RKO (cell line): Measurements from ENCODE around the gene ZNF775.

Experiments
- DNase-seq: peaks from one replicate; pipeline ENCODE4 v3.0.0-alpha.2; 2016; ENCODE audit warnings: low spot score

Gene ZNF775

DNA sequence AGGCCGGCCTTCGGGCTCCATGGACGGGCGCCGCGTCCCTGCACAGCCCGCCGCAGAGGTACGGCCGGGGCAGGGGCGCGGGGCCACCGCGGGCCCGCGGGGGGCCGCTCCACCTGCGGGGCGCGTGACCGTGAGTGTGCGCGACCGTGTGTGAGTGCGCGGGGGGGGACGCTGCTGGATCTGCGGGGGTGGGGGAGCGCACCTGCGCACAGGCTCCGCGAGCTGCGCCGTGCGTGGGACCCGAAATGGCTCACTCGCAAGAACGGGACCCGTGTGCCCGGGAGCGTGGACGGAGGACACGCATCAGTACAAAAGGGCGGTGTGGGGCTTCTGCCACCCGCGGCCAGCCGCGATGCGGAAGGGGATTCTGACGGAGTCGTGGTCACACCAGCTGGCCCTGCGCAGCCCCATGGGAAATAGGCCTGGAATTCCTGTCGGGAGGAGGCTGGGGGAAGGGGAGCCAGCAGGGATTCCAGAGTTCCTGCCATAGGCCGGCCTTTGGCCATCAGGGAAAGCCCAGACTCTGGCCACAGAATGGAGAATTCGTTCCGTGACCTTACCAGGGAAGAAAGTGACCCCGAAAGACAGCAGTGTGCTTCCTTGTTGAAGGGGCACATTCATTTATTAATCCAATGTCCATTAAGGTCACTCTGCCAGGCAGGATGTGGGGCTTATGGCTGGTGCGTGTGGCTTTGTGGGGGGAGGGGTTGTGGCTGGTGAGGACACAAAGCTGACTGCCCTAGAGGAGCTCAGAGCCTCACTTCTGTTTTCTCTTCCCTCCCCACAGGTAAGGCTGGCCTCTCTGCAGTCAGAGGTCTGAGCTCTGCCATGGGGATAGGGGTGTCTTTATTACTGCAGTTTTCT is 10.0 kb upstream of the ZNF775 start:
- DNase-seq, result peak; percentile 88

DNA sequence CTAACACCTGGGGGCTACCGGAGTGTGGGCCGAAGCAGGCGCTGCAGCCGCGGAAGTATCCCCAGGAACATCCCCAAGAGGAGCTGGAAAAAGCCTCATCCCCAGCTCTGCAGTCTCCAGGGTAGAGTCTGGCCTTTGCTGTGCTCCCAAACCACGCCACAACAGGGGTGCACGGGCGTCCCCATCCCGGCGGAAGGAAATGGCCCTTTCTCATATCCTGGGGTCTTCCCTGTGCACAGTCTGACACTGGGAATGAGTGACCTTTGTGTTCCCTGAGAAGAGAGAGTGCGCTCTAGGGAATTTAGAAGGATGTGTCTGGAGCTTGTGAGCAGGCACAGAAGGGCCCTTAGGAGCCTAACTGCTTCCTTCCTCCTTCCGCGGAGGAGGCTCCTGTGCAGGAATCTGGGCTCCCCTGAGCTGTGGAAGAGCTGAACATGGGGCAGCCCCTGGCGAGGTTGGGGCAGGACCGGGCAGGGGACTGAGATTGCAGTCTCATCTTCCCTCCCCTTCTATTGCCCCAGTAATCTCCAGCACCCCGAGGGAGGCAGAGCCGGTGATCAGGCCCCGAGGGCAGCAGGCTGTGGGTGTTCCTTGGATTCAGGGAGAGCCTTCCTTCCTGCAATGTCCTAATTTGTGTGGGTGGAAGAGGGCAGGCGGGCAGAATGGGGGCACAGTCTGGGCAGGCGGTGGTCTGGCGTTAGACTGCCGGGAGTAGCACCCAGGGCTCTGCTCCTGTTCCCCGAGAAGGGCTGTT is 9.2 kb upstream of the ZNF775 start:
- DNase-seq, result peak; percentile 50

DNA sequence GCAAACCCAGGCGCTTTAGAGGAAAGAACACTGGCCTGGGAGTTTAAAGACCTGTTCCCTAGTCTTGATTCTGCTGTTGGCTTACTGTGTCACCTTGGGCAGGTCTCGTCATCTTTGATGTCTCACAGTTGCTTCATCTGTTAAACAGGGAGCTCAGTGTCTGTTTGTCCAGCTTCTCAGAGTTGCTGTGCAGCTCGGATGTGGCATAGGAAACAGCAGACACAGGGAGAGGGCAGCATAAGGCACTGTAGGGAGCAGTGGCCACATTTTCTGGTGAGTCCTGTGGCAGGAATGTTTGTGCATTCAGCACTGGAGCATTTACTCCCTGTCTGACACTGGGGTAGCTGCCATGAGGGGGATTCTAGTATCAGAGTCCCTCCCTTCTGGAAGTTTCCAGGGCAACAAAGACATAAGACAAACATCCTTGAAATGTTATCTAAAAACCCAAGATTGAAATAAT is 8.5 kb upstream of the ZNF775 start:
- peak; percentile 61 for DNase-seq

DNA sequence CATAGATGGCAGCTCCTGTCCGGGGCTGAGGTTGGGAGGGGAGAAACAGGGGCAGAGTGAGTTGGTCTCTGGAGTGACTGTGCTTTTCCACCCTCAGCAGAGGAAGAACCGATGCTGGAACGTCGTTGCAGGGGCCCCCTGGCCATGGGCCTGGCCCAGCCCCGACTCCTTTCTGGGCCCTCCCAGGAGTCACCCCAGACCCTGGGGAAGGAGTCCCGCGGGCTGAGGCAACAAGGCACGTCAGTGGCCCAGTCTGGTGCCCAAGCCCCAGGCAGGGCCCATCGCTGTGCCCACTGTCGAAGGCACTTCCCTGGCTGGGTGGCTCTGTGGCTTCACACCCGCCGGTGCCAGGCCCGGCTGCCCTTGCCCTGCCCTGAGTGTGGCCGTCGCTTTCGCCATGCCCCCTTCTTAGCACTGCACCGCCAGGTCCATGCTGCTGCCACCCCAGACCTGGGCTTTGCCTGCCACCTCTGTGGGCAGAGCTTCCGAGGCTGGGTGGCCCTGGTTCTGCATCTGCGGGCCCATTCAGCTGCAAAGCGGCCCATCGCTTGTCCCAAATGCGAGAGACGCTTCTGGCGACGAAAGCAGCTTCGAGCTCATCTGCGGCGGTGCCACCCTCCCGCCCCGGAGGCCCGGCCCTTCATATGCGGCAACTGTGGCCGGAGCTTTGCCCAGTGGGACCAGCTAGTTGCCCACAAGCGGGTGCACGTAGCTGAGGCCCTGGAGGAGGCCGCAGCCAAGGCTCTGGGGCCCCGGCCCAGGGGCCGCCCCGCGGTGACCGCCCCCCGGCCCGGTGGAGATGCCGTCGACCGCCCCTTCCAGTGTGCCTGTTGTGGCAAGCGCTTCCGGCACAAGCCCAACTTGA is 7.8 kb upstream of the ZNF775 start:
- DNase-seq, result no peak

DNA sequence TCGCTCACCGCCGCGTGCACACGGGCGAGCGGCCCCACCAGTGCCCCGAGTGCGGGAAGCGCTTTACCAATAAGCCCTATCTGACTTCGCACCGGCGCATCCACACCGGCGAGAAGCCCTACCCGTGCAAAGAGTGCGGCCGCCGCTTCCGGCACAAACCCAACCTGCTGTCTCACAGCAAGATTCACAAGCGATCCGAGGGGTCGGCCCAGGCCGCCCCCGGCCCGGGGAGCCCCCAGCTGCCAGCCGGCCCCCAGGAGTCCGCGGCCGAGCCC is 7.2 kb upstream of the ZNF775 start:
- DNase-seq, result no peak

DNA sequence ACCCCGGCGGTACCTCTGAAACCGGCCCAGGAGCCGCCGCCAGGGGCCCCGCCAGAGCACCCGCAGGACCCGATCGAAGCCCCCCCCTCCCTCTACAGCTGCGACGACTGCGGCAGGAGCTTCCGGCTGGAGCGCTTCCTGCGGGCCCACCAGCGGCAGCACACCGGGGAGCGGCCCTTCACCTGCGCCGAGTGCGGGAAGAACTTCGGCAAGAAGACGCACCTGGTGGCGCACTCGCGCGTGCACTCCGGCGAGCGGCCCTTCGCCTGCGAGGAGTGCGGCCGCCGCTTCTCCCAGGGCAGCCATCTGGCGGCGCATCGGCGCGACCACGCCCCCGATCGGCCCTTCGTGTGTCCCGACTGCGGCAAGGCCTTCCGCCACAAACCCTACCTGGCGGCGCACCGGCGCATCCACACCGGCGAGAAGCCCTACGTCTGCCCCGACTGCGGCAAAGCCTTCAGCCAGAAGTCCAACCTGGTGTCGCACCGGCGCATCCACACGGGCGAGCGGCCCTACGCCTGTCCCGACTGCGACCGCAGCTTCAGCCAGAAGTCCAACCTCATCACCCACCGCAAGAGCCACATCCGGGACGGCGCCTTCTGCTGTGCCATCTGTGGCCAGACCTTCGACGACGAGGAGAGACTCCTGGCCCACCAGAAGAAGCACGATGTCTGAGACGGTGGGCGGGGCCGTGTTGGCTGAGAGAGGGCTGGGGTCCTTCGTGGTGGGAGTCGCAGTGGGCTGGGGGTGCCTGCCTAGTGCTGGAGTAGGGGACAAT is 6.7 kb upstream of the ZNF775 start:
- DNase-seq, result no peak

DNA sequence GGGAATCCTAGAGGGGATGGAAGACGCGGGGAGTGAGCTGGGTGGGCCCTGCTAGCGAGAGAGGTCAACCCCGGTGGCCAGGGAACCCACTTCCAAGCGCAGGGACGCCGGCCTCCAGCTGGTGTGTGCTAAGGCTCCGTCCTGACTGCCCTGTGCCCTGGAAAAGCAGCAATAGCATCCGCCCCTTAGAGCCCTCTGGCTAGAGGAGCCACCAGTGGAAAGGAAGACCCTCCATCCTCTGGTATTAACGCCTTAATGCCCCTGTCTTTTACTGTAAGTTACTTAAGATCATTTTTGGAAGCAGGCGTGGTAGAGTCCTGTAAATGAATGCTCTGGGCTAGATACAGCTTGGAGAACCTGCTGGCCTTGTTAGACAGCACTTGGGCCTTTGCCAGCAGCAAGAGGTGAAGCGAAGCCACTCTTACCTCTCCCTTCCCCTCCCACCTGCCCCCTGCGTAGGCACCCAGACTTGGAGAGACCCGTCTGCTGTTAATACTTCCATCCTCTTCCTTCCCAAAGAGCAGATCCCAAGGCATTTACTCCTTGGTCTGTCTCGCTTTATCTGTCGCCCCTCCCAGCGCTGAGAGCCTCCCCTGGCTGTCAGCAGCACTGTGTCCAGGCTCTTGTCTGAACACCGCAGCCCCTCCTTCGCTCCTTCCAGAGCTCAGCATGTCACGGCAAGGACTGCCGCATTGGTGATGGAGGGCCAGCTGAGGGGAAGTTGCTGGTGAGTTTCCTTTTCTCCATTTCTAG is 5.9 kb upstream of the ZNF775 start:
- DNase-seq, result no peak

DNA sequence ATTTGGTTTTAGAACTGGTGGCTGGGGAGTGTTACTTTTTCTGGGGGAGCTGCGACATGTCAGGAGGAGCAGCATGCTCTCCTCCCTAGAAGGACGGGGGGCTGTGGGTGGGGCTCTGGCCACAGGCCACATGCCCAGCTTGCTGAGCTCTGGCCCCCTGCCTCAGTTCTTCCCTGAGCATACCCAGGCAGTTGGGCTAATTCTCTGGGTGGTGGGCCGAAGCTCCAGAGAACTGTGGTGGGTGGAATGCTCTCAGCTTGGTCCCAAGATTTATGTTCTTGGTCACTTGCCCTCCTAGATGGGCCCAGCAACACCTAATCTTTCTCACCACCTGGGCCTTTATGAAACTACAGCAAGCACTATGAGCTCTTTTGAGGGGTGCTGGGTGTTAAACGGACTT is 5.1 kb upstream of the ZNF775 start:
- DNase-seq, result no peak

DNA sequence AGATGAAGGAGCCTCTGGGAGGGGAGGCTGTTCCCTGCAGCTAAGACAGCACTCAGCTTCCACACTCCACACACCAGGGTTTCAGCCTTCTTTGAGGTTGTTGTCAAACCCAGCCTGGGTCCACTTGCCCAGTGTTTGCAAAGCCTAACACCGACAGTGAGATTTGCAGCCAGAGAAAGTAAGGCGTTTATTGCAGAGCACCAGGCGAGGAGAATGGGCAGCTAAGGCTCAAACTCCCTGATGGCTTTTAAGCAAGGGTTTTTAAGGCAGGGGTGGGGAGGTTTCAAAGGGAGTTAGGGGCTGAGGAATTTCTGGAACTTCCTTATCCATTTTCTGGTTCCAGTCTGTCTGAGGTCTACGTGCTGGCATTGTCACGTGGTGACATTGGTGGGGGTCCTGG is 4.7 kb upstream of the ZNF775 start:
- no peak for DNase-seq

DNA sequence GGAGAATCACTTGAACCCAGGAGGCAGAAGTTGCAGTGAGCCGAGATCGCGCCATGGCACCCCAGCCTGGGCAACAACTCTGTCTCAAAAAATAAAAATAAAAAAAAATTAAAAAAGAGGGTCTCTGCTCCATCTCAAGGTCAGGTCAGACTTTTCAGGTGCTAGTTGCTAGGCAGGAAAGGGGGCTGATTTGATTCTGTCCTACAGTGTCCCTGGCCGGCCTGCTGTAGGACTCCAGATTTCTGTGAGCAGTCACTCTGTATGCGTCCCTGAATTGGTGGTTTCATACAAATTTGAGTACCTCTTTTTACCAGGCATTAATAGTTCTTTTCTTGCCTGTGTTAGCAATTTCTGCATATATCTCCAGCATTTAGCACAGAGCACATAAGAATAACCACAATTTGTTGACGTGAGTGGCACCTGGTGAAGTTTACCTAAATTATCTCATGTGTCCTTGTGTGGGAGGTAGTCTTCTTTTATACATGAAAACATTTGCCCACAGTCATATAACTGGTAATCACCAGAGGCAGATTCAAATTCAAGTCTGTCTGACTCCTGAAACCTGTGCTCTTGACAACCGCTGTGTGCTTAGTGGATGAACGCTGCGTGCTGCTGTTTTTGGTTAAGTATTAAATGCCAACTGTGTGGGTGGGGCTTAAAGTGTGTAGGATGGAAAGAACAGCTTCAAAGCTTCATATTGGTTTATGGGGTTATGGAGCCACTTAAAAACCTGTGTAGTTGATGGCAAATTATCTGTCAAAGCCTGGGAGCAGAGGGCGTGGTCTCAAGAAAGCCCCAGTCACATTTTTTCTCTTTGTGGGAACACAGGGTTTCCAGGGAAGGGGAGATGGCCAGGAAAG is 3.2 kb upstream of the ZNF775 start:
- DNase-seq, result no peak

DNA sequence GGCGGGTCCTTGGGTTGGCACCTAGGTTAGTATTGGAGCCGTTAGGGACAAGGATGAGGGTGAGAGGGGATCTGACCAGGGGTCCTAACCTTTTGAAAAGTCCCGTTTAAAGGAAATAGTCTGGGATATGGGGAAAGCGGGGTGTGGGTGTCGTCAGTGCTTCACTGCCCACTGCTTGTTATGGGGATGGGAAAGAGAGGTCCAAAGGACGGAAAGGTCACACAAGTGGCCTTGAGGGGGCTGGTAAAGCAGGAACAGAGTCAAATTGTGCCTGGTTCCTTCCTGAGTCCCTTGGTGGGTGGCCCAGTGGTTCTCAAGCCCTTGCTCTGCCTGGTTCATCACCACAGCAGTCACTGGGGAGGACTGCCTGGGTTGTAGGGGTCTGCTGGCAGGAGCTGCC is 2.6 kb upstream of the ZNF775 start:
- DNase-seq, result no peak

DNA sequence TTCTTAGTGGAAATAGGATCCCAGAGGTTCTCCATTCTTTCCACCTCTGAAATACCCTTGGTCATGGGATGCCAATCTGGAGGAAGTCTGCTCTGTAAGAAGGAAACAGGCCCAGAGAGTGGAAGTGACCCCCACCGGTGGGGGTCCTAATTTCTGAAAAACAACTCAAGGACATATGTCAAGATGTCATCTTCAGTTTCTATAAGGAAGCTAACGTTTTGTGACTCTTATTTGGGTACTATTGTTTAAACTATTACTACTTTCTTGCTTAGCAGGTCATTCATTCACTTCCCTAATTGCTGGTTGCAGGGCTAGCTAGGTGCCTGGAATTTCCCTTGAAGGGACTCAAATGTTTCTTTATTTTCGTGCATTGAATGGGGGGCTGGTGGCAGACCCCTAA is 1.9 kb upstream of the ZNF775 start:
- no peak for DNase-seq

DNA sequence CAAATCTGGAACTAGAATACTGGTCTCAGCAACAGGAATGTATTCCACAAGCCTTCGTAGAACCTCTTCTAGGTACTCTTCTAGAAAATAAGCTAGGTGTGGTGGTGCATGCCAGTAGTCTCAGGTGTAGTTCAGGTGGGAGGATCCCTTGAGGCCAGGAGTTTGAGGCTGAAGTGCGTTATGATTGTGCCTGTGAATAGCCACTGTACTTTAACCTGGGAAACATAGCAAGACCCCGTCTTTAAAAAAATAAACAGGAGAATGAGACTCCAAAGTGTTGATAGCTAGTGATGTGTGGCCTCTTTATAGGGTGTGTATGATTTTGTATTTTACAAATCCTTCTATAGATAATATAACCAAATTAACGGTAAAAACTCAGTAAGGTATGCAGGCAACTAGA is 1.5 kb upstream of the ZNF775 start:
- no peak for DNase-seq

DNA sequence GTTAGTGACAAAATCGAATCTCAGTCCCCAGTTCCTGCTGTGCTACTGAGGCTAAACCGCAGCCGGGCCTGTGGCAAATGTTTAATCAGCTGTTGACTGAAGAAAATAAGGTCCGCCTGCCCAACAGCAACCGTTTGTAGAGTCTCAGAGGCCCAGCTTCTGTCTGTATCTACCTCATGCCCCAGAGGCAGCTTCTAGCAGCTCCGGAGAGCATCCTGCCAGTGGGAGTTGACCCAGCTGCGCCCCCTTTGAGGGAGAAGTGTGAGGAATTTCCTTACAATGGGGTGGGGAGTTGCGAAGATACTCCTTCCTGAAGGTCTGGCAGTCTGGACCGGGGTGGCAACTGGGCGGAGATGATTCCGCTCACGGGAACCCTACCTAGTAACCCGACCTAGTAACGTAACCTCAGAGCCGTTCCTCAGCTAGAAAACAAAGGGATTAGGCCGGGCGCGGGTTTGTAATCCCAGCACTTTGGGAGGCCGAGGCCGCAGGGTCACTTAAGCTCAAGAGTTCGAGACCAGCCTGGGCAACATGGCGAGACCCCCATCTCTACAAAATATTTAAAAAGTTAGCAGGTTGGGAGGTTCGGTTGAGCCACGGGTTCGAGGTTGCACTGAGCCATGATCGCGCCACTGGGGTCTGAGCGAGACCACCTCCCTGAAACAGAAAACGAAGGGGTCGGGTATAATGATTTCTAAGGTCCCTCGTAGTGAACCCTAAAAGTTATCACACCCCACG is 846 bp upstream of the ZNF775 start:
- DNase-seq, result peak; percentile 75

DNA sequence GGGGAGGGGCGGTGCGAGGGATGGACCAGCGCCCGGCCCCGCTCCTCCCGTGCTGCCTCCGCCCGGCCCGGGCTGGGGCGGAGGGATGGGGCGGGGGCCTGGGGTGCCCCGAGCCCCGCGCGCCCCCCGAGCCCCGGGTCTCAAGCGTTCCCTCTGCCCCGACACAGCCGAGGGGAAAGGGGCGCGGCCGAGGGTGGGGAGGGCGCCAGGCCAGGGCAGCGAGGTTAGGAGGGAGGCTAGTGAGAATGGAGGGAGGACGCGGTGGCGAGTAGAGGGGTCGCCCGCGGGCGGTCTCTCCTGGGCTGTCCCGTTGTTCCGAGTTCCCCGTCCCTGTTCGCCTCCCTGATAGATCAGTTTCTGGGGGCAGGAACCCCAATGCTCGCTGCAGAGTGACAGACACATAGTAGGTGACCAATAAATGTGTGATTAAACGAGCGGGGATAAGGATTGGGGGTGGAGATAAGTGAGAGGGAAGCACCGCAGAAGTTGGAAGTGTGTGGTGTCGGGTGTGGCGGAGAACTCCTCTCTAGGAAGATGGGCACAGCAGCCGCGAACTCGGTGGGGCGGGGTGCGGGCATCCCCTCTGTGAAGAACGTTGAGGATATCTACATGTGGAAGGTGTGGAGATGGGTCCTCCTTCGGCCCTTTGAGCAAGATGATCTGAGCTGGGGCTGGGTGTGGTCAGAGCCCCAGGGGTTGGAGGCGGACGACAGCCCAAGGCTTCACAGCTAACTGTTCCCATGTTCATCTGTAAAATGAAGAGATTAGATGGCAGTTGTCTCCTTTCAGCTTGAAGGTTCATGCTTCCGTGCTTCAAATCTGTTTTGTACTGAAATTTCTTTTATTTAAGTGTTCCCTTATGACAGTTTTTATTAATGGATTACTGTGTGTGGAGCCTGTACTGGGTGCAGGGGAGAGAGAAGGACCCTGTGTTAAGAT is 580 bp downstream of the ZNF775 start:
- DNase-seq, result peak; percentile 61

DNA sequence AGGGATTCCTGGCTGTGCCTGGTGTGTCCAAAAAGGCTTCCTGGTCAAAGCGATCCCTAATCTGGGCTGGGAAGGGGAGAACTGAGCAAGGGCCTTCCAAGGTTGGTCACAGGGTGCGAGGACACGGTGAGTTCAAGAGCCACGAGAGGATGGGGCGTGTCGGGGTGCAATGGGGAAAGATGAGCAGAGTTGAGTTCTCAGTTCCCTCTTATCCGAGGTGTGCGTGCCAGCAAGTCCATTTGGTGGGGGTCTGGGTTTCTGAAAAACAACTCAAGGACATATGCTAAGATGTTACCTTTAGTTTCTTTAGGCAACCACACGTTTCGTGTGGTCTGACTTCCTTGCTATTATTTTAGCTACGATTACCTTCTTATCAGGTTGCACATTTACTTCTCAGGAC is 1.3 kb downstream of the ZNF775 start:
- DNase-seq, result no peak

DNA sequence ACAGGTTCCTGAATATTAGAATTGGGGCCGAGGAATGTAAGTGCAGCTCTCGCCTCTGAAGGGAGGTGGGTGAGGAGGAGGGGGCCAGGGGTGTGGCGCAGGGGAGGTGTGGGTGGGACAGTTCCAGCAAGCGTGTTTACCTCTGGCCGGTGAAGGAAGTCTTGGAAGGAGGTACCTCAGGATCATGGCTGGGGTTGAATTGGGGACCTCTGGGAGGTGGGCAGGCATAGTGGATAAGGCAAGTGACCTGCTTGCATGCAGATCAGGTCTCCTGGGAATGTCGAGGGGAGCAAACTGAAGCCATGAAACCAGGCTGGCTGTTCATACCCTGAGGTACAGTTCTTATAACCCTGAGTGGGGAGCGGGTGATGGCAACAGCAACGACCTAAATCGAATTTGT is 2.0 kb downstream of the ZNF775 start:
- no peak for DNase-seq

DNA sequence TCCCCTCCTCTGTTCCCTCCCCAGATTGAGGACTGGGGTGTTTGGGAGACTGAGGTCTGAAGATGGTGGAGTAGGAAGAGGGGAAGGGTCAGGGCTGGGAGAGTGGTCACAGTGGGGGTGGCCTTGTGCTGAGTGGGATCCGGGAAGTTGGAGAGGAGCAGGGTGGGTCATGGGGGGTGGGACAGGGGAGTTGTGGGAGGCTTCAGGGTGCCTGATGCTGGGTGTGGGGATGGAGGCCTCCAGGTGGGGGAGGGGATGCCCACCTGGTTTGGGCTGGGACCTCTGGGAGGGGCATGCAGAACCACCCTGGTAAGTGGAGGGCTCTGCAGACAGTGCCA is 2.6 kb downstream of the ZNF775 start:
- DNase-seq, result no peak
